NCI-H82 treated with DMSO at 0.1 percent for 48 hours (cell line): Measurements from ENCODE around the gene CLEC2D.
"Not testable (repeated sequence)": the region's sequence is repeated elsewhere in the genome, so short reads cannot be mapped to it uniquely, and the experiment has no call there.

Source experiments
- DNase-seq: peaks from one replicate; lab custom pipeline; 2025; ENCODE audit not compliant: unreplicated experiment; lab: John Stamatoyannopoulos, UW

Gene CLEC2D, protein sequence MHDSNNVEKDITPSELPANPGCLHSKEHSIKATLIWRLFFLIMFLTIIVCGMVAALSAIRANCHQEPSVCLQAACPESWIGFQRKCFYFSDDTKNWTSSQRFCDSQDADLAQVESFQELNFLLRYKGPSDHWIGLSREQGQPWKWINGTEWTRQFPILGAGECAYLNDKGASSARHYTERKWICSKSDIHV

DNA sequence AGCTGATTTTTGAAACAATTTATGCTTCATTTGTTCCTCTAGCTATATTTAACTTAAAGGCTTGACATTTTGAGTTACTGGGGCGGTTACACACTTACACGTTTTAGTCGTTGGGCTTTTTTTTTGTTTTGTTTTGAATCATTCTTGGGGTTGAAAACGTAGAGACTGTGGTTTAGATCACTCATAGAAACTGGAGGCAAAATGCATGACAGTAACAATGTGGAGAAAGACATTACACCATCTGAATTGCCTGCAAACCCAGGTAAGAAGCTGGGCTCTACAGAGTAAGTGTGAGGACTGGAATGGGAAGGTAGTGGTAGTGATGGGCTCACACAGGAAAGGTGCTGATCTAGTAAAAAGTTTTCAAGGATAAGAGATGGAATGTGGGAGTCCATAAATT is at the start of gene CLEC2D:
Gene CLEC2D, plus strand, starts transcription at position 180 of the 400 bp plus-strand sequence. Its CDS starts 22 bp downstream, at position 202.
- no peak for DNase-seq

DNA sequence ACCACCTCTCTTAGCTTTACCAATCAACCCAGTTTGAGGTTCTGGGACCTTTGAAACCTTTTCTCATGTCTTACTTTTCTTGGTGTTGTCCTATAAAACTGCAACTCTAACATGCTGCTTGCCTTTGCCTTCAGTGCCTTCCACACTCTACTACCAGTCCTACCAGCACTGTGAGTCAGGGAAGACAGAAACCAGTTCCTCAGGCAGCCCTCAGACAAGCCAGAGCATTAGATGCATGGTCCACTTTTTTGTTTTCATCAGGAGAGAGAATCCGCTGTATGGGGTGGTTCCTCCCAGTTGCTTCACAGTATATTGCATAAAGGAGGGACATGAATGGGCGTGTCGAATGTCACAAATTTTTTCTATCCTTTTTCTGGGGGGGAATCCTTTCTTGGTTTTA is 44.5 kb upstream of the CLEC2D start:
- DNase-seq = no peak

DNA sequence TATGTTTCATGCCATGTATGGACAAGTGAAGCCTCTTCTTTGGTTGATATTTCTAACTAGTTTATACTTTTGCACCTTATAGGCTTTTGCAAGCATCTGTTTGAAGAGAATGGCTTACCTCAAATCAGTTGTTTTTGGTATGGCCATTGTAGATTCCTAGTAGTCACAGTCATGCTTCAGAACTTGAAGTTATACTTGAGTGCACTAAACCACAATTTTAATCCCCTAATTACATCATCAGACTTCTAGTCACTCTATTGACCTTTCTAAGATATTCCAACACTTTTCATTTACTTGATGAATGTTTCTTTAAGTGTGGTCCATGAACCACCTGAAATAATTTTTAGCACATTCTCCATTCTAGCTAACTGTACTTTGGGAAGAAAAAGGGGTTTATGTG is 43.2 kb upstream of the CLEC2D start:
- no peak for DNase-seq

DNA sequence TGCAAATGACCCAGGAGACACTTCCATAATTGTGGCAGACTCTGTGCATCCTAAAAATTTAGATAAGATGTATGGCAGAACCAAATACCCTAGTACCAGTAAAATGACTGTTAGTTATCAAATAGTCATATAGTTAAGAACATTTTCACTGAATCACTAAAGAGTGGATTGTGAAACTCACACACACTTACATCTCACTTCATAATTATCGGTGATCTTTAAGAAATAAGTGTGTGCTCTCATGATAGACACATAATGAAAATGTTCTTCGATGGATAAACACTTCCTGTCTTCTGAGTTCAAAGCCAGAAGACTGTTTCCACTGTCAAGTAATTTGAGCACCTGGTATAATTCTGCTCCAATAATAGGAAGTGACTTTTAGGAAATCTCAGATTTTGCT is 42.7 kb upstream of the CLEC2D start:
- DNase-seq = no peak

DNA sequence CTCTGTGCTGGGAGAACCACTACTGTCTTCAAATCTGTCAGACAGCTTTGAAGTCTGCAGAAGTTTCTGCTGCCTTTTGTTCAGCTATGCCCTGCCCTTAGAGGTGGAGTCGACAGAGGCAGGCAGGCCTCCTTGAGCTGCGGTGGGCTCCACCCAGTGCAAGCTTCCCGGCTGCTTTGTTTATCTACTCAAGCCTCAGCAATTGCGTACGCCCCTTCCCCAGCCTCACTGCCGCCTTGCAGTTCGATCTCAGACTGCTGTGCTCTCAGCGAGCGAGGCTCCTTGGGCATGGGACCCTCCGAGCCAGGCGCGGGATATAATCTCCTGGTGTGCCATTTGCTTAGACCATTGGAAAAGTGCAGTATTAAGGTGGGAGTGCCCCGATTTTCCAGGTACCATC is 36.7 kb upstream of the CLEC2D start:
- no peak for DNase-seq

DNA sequence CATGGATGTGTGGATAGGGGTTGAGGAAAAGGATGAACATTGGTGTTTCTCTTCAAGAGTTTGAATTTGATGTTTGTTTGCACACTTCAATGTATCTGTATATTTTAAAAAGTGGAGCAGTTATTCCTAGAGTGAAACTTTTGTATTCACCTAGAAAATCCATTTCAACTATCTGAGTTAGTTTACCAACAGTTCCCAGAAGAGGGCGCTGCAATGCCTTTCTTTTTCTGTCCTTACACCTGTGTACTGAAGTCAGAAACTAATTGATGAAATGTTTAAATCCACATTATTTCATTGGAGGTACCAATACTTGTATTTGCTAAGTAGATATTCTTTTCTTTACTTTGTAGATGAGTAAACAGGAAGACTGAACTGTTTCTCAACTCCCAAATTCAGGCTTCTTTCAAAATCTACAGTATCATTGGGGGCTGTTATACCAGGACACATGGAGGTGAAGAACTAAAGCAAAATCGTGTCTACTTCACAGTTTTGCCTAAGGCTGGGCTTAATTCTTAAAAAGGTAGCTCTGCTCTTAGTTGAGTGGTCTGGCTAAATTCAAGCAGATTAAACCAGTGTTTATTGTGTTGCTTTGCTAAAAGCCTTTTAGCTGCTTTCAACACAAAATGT is 35.2 kb upstream of the CLEC2D start:
- DNase-seq = no peak

DNA sequence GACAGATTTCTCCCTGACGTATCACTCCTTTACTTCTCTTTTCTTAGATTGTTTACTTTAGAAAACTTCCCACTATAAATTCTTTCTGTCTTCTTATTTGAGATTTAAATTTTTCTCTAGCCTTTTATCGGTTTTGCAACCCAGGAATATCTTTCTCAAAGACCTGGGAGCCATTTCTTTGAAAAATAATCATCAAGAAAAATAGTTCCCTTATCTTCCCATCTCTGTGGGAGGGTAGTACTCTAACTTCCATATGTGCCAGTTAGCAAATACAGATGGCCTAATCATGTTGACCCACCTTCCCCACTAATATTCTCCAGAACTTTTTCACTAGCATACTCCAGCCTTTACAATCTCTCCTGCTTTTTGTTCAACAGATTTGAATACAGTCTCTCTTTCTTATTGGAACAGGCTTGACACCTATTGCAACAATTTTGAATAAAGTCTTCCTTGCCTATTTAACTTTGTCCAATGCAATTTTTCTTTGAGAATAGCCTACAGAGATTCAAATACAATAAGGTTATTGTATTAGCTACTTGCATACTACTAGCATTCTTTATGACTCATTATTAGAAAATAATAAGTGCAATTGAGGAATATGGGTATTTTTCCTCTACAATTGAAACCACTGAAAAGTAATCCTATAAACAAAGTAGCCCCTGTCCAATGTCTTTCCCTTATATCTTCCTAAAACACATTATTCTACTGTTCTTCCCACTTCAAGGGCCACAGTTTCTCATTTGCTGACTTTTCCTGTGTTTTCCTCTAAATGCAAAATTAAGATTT is 34.4 kb upstream of the CLEC2D start:
- no peak for DNase-seq

DNA sequence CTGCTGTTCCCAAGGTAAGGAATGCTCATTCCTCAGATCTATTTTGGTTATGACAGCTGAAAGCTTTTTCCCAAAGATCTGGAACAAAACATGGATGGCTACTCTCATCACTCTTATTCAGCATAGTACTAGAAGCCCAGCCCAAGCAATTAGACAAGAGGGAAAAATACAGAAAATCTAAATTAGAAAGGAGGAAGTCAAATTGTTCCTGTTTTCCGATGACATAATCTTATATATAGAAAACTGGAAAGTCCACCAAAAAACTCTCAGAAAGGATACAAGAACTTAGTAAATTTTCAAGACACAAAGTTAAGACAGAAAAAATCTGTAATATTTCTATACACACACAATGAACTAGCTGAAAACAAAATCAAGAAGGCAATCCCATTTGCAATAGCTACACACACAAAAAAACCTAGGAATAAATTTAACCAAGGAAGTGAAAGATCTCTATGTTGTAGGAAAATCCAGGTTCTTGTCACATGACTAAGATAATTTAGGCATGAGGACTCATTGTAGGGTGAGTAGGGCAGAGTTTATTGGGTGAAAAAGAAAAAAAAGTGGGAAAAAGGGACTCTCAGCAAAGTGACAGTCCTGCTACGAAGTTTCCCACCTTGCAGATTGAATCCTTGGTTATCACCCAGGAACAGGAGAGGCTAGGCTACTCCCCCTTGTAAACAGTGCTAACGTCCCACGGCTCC is 33.2 kb upstream of the CLEC2D start:
- no peak for DNase-seq

DNA sequence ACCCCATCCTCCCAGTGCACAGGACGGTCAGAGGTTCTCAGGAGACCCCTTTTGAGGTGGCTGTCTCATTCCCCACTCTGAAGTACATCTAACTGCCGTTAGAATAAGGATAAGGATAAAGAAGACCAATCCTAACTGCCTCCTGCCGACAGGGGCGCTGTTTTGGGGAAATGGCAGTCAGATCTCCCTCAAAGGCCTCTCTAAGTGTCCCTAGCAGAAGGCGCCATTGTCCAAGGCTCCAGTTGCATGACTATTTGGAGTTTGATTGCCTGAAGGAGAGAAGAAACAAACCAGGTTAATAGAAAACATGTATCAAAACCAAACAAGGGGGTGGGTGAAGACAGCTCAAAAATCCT is 32.7 kb upstream of the CLEC2D start:
- DNase-seq = no peak

DNA sequence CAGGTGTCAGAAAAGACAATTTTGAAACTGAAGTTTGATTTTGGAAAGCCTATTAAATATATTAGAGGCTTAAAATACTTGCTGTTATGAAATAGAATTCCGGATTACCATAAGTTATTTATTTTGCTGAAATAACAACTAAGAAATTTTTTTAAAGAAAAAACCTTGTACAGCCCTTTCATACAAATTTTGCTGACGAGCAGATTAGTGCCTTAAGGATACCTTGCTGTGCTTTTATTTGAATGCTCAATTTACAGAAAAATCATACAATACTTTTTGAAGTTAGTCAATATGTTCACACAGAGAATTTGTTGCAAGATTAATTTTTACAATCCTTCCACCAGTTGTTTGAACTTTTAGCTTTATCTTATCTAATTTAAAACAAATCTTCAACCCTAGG is 29.5 kb upstream of the CLEC2D start:
- no peak for DNase-seq

DNA sequence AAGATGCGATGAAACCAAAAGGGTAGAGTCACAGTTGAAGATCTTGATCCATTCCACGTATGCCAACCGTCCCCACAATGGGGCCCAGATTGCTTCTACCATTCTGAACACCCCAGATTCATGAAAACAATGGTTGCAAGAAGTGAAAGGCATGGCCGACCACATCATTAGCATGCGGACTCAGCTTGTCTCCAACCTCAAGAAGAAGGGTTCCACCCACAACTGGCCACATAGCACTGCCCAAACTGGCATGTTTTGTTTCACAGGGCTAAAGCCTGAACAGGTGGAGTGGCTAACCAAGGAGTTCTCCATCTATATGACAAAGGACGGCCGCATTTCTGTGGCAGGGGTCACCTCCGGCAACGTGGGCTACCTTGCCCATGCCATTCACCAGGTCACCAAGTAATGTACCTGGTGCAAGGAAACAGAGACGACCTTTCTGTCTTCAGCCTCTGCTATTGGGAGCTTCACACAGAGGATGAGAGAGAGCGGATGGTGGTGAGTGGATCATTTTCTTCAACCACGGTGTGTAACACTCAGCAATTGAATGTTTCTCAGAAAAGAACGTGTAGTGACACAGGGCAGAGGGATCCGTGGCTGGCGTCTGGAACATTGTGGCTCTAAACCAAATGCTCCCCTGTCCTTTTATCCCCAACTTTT is 26.8 kb upstream of the CLEC2D start:
- no peak for DNase-seq

DNA sequence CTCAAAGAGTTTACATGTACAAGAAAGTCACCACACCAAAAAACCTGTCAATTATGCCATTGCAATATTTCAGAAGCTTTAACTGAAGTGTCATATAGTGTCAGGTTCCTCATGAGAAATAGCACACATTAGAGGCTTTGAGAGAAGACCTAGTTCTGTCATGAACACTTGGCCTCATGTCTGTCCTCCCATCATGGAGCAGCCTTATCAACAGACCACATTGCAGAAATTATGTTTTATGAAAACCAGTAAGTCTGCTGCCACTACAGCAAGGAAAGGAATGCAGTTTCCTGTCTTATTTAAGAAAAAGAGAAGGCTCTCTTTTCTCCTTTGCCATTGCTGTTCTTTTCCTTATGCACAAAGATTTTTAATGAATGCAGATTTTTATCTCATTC is 26.2 kb upstream of the CLEC2D start:
- DNase-seq = no peak

DNA sequence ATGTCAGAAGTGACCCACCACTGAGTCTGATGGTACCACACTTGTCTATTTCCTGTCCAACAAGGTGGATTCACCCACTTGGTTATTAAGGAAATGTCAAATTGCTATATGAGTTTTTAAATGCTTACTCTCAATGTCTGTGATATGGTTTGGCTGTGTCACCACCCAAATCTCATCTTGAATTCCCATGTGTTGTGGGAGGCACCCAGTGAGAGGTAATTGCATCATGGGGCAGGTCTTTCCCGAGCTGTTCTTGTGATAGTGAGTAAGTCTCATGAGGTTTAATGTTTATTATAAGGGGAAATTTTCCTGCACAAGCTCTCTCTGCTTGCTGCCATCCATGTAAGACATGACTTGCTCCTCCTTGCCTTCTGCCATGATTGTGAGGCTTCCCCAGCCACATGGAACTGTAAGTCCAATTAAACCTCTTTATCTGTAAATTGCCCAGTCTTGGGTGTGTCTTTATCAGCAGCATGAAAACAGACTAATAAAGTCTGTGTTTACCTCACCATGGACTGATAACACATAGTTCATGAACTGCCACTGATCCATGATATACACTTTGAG is 24.4 kb upstream of the CLEC2D start:
- not testable (repeated sequence) for DNase-seq

DNA sequence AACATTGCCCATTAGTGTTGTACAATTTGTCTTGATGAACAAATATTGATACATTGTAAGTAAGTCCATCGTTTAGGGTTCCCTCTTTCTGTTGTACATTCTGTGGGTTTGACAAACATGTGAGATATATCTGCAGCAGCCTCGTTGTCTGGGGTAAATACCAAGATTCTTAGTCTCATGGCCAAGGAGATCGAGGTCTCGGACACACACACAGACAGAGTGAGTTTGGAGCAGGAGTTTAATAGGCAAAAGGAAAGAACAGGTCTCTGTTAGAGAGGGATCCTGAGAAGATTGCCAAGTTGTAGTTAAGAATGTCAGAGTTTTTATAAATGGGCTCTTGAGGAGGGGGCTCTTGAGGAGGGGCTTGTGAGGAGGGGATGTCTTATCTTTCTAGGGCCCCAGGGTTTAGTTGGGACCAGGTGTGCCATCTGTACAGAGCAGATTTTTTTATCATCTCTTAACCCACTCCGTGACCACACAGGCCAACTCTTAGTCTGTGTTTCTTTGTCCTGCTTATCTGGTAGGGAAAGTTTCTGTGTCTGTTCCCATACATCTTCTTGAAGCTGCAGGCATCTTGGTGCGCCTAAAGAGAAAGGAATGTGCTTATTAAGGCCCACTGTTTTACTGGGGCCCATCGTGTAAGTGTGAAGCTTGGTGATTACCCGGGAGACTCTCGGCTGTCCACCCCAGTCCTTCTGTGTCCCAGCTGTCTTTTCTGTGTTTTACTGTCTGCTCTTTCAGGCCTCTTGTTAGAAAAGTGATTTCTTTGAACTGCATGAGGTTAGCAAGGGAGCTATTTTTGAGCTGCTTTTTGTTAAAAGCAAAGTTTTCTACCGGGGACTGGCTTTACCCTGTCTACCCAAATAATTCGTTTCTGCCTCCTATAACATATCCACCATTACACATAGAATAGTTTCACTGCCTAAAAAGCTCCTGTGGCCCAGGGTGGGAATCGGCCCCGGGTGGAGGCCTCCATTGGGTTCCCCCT is 22.4 kb upstream of the CLEC2D start:
- no peak for DNase-seq

DNA sequence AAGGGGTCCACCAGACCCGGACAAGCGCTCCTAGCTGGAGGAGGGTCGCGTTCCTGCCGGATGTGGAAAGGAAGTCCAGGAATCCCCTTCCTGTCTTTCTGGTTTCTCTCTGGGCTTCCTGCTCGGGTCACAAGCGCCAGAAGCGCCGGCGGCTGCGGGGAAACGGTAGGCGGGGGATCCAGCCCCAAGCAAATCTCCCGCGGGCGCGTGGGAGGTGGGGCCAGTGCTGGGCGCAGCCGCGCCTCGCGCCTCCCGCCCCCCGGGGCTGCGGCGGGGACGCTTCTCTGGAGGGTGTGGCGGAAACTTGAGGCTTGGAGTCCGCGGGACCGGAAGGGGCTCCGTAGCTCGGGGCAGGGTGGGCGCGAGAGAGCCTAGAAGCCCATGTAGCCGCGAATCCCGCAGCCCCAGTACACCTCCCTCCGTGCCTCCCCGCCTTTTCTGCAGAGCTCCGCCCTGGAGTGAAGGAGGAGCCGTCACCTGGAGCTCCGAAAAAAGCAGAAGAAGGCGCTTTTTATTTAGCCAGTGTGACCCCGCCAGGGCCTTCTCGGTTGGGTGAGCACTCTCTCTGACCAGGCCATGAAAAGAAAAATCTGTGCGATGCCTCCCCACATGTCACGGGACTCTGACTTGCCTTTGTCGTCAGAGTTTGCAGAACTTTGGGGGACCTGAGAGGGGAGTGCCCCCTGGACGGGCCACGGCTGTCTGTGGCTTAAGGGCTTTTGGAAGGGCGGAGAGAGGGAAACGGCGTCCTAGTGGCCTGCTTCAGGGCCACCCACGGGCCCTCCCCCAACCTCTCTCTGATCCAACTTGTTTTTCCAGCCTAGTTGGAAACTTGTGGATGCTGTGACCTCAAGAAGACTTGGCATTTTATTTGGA is 21.4 kb upstream of the CLEC2D start:
- peak; percentile 55 for DNase-seq

DNA sequence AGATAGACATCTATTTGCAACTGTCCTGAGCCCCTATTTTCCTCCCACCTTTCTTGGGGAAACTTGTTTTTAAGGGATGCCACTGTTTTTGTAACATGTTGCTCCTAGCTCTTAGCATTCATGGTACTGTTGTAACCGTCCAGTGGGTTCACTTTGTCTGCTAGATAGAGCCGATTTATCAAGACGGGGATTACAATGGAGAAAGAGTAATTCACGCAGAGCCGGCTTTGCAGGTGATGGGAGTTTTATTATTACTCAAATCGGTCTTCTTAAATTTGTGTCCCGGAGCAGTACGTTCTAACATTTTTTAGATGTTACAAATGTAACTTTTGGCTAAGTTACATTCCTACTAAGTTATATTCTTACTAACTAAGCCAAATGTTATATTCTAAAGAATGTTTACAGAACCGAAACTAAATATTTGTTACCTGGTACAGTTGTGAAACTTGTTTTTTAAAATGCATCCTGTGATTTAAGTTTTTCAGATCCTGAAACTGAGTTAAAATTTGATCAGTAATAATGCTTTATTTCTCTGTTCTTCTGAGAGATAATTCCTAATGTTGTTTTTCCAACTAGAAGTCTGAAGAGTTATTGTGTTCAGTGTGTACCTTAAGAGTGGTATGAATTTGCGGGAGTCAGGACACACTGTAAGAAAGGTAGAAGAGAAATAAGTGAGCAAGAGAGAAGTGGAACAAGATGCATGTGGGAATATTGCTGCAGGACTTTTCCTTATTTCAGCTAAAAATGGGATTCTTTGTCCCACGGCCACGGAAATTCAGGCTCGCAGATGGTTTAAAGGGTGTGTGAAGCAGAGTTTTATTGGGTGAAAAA is 20.6 kb upstream of the CLEC2D start:
- DNase-seq = no peak

DNA sequence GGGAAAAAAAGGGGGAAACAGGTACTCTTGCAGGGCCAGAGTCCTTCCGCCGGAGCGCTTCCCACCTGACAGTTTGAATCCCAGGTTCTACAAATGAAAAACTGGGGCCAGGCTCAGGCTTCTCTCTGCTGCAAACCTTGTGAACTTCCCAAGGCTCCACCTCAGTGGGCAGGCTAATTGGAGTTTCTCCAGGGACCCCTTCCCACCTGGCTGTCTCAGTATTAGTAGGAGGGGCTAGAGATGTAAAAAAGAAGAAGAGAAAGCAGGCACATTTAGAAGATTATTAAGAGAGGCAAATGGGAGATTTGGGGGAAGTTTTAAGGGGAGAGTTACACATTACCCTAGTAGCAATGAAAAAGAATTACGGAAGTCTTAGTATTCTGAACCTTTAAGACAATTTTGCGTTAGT is 20.0 kb upstream of the CLEC2D start:
- DNase-seq = no peak

DNA sequence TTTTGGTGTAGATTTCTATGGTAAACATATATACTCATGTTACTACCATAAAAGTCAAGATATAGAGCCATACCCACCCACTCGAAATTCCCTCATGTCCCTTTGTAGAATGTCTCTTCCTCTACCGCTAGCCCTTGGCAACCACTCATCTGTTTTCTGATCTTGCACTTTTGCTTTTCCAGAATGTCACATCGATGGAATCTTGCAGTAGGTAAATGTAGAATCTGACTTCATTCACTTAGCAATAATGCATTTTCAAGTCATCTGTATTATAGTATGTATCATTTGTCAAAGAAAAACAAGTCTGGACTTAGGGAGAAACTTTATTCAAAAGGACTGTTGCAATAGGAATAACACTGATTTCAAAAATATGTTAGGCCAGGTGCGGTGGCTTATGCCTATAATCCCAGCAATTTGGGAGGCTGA is 19.3 kb upstream of the CLEC2D start:
- no peak for DNase-seq
